HG03025 (cell line): Measurements from ENCODE around the gene KCNJ3.

ENCODE experiments used
- ATAC-seq: cut with Tn5 transposase; IDR thresholded peaks from one replicate; pipeline ENCODE4 v1.9.1; 2021; ENCODE audit warnings: mild to moderate bottlenecking, moderate library complexity; ENCODE audit not compliant: unreplicated experiment, low FRiP score

Gene KCNJ3

DNA sequence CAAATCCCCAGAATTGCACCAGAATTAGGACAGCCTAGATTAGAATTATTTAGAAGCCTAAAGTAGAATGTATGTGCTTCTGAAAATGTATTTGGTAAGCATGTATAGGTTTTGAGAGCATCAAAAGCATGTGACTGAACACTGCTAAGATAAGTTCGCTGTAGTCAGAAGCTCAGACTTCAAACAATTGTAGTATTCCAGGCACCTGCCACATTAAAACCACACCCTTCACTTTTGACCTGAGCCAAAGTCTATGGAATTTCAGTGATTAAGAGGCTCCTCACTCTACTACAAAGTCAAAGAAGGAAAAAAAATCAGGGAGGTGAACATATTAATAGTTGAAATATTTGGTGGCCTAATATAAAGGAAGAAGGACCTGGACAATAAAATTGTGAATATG is 8.2 kb downstream of the KCNJ3 start:
- ATAC-seq, result no peak

DNA sequence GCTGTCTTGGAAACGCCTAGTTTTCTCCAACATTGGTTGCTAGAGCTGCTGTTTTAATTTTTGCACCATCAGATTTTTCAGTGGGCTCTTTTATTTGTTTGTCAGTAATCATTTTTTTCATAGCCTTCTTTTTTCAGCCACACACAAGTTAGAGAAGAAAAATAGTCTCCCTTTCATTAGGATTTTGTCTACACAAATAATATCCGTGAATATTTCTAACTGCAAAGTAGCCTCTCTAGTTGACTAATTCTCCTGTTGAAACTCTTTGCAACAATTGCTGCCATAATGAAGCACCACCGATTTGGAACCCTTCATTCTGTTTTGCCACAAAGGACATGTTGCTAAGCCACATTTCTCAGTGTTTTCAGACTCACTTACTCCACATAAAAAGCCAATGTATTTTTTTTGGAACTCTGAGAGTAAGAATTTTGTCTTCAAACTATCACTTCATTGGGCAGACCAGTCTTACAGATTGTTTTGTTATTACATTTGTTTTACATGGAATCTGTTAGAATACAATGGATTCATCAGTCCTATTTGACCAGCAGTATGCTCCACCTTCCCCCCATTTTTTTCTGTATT is 9.6 kb downstream of the KCNJ3 start:
- ATAC-seq, result no peak

DNA sequence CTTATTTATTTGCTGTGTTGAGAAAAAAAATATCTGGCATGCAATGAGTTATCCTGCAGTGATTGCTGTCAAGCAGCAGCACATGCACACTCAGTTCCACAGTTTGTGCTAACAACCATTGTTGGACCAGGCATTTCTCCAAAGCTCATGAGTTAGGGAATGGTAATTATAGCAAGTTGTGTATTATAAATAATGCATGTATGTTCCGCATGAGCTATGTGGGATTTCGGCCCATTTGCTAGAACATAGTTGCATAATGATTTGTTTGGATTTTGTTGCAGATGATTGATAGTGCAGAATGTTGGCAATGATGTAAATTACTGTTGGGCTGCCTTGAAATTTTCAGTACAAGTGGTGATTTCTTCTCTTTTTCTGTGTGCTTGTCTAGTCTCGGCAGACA is 10.7 kb downstream of the KCNJ3 start:
- ATAC-seq, result no peak

DNA sequence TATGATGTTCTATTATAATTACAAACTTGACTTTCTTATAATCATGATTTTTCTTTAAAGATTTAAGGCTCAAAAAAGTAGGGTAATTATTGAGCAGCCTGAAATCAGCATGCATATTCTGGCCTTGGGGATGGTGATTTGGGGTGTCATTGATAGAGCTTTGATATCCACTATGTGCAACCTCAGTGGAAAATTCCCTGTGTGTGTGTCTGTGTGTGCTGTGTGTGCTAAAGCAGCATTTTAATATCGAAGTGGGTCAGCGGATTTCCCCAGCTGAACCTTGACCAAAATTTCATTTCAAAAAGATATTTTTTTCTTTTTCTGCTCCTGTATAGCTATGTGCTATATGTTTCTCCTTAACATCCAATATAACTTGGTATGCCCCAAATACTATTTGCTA is 11.6 kb downstream of the KCNJ3 start:
- ATAC-seq, result no peak

DNA sequence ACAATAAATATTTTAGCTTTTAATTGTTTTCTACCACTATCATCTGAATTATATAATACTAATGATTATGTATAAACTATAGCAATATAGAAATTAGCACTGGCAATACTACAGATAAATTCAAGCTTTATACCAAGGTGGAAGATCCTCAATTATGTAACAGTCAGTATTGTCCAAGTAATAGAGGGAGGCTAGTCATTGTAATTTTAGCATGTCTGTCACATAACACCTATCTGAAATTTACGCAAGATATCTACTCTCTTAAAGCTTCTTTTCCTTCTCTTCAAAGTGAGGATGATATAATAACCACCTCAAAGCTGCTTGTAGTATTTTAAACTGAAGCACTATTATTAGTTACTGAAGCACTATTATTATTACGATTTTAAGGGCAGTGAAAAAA is 12.2 kb downstream of the KCNJ3 start:
- ATAC-seq, result no peak

DNA sequence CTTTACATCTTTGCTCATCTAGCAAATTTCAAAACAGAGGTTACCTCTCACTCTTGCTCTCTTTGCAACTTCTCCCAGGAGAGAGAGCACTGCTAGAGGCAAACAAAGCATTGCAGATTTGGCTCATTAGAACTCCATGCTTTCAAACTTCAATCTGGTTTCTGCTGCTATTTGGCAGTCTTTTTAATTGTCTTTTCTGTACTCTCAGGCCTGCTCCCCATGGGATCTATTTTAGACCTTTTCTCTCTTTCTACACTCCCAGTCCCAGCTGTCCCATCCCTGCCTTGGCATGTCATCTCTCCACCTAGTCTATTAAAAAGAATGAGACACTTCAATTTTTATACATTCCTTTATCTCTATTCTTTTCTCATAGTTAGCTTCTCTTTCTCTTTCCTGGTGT is 15.2 kb downstream of the KCNJ3 start:
- ATAC-seq, result no peak

DNA sequence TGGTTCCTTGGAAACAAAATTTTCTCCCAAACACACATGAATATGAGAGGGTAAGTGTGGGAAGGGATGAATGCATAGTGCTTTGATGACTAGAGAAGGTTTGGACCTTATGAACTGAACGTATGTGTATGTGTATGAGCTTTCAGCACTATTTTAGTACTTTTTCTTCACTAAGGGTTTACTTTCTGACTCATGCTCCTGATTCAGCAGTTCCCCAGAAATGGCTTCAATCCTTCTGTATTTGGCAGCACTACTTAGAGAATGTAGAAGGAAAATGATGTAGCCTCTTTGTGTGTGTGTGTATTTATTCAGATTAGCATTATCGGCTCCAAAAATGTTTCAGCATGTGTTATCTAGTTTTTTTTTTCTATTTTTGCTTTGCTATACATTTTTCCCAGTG is 22.2 kb downstream of the KCNJ3 start:
- no peak for ATAC-seq

DNA sequence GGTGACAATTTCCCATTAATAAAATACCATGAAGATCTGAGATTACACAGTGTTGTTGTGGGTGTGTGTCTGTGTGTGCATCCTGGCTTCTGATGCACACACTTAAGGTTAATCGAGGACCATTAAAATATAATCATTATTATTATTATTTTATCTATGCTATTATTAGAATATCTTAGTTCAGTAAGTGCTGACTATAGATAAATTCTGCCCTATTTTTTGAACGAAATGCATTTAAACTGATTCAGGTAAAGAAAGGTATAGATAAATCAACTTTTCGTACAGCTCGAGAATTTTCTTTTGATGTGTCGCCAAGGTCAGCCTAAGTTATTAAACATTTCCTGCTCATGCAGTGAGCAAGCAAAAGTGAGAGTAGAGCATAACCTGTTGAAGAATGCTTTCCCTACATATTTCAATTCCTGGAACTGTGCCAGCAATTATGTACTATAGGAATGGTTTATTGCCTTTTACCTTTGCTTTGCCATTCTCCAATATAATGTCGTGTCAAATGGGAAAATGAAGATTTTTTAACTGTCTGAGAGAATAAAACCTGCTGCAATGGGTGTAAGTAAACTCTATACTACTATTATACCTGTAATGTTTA is 25.8 kb downstream of the KCNJ3 start:
- ATAC-seq, result no peak

DNA sequence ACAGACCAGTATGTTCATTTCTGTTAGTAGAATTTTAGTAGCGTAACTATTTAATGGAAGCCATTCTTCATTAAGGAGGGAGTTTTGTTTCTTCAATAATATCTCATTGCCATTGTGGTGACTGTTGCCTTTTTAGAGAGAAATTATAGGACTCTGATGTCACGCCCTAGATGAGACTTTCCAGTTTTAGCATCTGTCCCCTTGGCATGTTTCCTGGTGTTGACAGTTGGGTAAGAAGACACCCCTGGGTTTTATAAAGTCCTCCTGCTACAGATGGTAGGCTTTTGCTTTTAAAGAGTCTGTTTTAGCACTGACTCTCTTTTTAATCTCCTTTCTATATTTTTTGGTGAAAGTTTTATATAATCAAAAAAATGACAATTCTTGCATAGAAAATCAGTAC is 41.9 kb downstream of the KCNJ3 start:
- no peak for ATAC-seq

DNA sequence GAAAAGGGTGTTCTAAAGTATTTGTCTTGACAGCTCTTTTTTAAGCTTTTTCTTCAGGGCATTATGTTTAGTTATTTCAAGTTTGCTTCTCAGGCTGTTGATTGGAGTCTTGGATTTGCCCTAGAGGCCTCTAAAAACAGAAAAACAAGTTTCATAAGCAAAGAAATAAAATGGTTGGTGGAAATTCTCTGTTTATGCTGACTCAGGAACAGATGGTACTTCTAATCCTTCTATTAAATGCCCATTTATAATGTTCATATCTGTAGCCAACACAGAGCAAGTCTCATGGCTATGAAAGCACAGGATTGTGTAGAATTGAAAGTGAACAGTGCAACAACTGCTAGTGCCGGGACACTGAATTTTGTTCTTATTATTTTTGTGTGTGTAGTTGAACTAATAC is 60.4 kb downstream of the KCNJ3 start:
- ATAC-seq, result no peak

DNA sequence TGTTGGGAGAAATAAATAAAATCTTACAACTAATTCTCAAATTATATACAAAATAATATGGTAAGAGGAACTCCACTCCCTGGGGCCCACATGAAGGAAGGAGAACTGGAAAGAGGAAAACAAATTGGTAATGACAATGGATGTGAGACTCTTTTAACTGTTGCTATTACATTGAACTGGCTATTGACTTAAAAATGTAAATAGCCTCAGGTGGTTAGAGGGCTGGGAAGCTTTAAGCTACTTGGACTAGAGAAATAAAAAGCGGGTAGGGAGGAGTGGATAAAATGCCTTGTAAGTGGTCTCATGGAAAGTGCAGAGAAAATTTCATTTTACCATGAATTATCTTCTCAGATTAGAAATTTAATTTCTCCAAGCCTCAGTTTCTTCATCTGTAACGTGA is 64.1 kb downstream of the KCNJ3 start:
- ATAC-seq, result no peak

DNA sequence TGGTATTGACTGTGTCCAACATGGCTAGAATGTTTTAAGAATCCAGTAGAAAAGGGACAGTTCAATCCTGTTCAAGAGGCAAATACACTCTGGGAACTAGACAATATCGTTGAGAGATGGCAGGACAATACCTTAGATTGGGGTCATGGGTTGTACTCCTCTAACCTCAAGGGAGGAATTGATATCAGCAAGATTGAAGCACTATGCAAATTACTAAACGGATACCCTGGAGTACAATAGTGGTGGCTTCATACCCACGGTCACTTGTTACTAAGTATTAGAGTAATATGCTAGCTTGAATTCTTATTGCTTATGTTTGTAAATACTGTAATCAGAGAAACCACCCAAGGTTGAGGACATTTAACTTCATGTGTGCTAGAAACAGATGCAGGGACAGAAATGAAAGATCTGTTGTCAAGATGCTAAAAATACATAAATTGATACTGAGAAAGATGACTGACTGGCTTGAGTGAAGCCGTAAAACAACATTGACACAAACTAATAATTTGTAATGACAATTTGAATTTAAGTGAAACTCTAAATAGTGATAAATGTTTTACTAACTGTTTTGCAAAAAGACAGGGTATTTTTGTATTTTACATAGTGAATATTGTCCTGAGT is 73.3 kb downstream of the KCNJ3 start:
- ATAC-seq, result no peak

DNA sequence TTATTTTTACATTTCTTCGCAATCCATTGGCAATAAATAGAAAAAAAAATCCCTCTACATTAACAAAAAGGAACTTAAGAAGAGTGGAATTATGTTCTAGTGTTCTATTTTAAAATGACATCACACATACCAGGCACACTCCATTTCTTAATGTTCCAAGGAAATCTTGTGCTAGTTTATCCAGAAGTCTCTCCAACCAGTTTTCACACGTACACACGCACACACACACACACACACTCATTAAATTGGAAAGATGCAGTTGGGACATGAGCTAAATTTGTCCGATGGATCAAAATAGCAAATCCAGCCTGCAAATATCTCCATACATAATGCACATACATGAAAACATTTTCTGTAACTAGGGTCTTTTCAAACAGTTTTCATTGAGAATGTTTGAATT is 78.3 kb downstream of the KCNJ3 start:
- no peak for ATAC-seq

DNA sequence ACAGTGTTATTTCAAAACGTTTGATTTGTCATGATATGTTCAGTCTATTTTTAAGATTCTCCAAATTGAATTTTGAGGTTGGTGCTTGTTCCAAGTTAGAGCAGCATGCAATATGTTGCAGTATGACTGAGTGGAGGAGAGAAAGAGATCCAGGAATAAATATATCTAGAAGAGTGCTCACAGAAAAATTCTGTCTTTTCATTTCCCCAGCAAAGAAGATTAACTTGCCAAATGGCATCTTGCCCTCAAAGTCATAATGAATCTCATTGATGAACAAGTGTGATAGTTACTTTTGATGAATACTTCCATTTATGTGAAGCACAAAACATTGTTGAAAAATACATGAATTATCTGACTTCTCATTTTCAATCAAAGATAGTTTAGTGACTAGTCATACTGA is 95.9 kb downstream of the KCNJ3 start:
- no peak for ATAC-seq

DNA sequence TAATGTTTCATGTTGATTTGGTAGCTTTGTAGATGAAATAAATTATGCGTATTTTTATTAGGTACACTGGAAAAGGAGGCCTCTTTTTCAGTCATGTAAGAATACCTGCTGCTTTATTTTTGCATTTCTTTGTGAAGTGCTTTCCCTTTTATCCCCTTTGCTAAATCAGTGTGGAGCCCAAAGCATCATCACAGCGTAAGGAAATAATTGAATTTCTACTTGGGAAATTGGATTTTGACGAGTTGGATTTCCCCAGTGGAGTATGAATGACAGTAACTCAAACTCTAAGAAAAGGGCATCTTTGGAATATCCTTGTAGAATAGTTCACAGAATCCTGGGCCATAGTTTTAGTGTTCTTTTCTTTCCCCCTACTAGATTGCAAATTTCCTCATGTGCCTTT is 97.2 kb downstream of the KCNJ3 start:
- ATAC-seq, result no peak

DNA sequence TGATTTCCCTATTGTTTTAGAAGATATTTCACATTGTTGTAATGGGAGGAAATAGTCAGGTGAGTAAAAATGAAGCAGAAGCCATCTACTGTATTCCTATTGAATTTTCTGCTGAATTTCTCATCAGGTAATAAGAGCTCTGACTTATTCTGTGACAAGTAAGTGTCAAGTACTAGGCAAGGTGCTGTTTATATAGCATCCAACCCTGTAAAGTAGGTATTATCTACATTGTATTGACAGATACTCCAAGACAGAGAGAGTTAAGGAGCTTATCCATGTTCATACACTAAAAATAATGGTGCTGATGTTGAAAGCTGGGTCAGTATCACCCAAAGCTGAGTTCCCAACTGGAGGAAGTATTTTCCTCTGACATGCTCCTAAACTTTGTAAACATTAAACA is 106.0 kb downstream of the KCNJ3 start:
- ATAC-seq, result no peak

DNA sequence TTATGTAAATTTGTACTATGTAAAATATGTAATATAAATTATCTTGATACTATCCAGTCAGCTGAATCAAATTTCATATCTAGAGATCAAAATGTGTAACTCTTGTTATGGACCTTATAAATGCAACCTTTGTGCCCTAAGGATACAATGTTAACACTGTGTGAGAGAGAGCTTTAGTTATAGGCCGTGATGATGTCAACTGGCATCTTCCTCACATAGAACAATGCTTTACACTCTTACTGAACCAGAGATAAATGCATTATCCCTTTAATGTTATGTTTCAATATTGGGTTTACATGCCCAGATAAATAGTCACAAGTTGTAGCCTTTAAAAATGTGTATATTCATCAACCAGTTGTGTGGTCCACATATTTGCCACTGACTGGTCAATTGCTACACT is 115.1 kb downstream of the KCNJ3 start:
- ATAC-seq, result no peak

DNA sequence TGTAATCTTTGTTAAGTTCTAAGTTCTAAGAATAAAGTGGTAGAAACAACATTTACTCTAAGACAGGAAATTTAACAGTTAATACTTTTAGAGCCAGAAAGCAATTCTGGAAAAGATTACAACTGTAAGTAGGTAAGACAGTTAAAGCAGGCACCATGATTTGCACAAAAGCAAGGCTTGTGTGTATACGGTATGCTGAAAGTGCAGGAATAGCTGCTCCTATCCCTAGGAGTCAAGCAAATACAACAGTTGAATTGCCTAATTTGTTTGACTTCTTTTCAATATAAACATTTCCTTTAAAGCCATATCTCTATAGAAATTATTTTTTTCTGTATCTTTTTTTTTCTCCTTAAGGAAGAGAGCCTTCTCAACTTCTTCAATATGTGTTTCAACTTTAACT is 116.4 kb downstream of the KCNJ3 start:
- ATAC-seq, result no peak

DNA sequence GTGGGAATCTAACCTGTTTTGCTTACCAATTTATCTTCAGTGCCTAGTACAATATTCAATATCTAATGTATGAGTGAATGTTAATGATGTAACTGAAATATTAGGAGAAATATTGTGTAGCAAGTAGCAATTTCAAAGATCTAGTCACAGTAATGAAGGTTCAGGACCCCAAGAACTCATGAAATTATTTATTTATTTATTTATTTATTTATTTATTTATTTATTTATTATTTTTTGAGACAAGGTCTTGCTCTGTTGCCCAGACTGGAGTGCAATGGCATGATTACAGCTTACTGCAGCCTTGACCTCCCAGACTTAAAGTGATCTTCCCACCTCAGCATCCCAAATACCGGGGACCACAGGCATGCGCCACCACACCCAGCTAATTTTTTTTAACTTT is 126.9 kb downstream of the KCNJ3 start:
- no peak for ATAC-seq

DNA sequence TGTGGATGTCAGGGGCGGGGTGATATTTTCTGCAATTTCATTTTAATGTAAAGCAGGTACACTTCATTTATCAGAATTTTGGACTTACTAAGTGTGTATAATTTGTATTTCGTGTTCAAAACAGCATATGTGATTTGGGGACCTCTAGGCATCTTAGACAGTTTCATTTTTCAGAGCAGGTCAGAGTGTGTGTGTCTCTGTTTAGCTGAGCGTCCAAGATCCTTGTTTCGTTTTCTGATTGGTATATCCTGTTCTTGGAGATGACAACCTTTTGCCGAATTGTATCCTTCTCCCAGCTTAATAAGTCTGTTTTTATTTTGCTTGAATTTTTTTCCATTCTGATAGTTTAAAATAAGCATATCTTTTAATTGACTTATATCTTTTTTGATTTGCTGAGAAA is 128.3 kb downstream of the KCNJ3 start:
- no peak for ATAC-seq

DNA sequence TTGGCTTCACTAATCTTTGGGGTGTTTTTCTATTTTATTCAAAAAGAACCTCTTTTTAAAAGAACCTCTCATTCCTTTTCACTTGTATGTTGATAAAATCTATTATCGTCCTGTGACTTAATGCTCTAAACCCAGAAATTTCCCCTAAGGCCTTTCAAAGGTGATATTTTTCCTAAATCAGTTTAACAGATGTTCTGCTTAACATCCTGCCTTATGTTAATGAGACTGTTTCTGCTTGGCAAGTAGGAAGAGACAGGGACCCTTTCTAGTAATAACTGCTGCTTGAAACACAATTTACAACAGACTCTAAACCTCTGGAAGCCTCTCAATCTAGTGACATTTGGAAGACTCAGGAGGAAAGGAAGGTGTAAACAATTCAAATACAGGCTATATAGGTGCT is 128.8 kb downstream of the KCNJ3 start:
- ATAC-seq, result no peak

DNA sequence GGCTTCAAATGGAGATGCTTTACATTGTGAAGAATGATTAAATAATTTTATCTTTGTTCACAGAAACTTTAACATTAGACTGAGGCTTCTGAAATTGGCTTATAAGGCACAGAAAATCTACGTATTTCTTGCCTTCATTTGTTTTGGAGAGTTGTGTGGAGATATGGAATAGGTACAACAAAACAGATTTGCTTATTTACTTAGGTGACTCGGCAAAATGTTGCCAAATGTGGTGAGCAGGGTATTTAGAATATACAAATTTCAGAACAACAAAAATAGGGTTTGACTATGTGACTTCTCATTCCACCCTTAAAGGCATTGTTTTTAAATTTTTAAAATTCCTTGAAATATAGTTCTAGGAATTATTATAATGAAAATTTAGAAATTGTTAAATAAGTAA is 134.2 kb downstream of the KCNJ3 start:
- ATAC-seq, result no peak

DNA sequence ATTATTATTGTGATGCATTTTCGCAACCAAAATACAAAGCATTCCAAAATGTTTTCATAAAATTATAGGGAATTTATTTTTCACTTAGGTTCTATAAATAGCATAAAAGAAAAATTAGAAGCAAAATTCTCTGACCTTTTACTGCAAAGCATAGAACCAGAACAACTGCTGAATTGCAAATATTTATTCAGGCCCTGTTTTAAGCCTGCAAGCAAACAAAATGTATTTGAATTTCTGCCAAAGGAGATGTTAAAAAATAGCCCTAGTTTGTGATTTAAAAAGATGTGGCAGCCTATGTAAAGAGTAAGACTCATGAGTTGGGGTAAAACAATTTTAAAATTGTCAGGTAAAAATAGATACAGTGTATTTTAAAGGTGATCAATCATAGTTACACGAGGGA is 138.1 kb downstream of the KCNJ3 start:
- no peak for ATAC-seq
